Coronary artery (tissue), 2 donors: Measurements from ENCODE around the gene TTC8.
A peak's percentile ranks its signal among the peaks of the same experiment; 100 is the strongest.

ENCODE experiments used
- DNase-seq: peaks from one replicate; pipeline ENCODE4 v3.0.0-alpha.2; 2017; ENCODE audit warnings: low spot score
- H3K27ac ChIP-seq, 2 donors: fragments of 200-600 bp; sonication (generic); one replicate each; pipeline ENCODE4 v1.5.1; 2016 to 2019
- H3K4me3 ChIP-seq: fragments of 200-600 bp; sonication (generic); 2 replicates; pipeline ENCODE4 v1.5.1; 2016; ENCODE audit warnings: mild to moderate bottlenecking, moderate library complexity
- TF ChIP-seq, protein P1 (sequence below): fragments of 200-600 bp; sonication (generic); IDR thresholded peaks from one replicate; pipeline ENCODE4 v1.5.1; 2019; ENCODE audit warnings: antibody characterized with exemption

The TTC8 gene

DNA sequence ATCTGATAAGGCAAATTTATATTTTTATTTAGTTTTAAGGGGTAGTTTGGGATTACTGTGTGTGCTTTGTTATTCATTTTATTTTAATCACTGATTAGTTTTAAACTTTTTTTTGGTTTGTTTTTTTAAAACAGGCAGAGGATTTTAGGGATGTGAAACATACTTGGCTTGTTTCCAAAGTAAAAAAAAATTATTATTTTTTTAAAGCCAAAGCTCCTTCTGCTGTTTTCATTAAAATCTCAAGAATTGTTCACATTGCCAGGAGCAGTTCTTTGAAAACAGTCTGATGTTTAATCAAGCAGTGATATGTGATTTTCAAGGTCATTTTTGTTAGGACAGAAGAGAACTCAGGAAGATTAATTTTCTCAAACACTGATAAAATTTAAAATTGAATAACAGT, 11.2 kb downstream of the TTC8 start:
- DNase-seq = no peak
- TF ChIP-seq, protein P1, sequence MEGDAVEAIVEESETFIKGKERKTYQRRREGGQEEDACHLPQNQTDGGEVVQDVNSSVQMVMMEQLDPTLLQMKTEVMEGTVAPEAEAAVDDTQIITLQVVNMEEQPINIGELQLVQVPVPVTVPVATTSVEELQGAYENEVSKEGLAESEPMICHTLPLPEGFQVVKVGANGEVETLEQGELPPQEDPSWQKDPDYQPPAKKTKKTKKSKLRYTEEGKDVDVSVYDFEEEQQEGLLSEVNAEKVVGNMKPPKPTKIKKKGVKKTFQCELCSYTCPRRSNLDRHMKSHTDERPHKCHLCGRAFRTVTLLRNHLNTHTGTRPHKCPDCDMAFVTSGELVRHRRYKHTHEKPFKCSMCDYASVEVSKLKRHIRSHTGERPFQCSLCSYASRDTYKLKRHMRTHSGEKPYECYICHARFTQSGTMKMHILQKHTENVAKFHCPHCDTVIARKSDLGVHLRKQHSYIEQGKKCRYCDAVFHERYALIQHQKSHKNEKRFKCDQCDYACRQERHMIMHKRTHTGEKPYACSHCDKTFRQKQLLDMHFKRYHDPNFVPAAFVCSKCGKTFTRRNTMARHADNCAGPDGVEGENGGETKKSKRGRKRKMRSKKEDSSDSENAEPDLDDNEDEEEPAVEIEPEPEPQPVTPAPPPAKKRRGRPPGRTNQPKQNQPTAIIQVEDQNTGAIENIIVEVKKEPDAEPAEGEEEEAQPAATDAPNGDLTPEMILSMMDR = no peak
- peak overlapping the region in 1 of 2 donors; percentile 64 for H3K27ac ChIP-seq
- H3K4me3 ChIP-seq = no peak overlapping the region

DNA sequence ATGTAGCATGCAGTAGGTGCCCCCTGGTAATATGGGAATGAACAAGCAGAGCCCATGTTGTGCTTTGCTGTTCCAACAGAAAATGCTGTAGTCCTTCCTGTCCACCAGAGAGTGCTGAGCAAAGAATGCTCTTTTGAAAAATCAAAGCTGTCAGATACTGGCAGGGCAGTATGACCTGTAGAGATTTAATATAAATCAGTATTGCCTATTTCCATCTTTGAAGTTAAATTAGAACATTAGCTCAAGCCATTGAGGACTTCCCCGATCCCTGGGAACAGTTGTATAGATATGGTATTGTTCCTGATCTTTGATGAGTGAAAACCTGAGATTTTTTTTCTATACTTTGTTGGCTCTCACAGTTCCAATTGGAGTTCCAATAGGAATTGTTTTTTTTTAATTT, 13.0 kb downstream of the TTC8 start:
- Histone ChIP-seq H3K27ac (no peak overlapping the region), H3K4me3 (no peak overlapping the region)
- no peak for DNase-seq
- TF ChIP-seq, protein P1 = no peak

DNA sequence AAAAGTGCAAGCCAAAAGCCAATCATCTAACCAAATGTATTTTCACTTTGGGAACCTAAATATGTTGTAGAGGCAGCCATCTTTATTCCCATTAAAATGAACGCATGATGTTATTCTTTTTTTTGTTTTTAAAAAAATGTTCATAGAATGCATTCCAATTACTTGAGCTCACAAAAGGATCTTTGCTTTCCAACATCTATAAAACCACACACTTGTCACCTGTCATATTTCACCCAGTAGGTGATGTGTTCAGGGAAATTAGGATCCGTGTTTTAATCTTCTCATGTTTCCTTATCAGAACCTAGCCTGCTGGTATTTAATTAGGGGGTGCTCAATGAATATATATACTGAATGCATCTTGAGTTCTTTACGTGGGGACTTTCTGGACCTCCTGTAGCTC, 13.6 kb downstream of the TTC8 start:
- TF ChIP-seq, protein P1 = no peak
- no peak for DNase-seq
- no peak overlapping the region for H3K4me3 ChIP-seq
- H3K27ac ChIP-seq = no peak overlapping the region

DNA sequence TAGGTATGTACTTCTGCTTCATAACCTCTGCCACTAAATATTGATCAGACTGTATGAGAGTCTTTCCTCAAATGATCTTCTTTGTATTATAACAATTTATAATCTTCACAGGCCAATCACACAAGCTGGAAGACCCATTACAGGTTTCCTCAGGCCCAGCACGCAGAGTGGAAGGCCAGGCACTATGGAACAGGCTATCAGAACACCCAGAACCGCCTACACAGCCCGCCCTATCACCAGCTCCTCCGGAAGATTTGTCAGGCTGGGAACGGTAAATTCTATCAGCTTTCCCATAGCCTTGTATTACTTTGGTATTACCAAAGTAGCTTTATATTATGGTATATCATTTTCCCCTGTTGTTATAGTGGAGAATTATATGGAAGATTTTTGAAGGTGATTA, 16.5 kb downstream of the TTC8 start:
- H3K4me3 ChIP-seq = no peak overlapping the region
- H3K27ac ChIP-seq = no peak overlapping the region
- DNase-seq = no peak
- TF ChIP-seq, protein P1 = no peak

DNA sequence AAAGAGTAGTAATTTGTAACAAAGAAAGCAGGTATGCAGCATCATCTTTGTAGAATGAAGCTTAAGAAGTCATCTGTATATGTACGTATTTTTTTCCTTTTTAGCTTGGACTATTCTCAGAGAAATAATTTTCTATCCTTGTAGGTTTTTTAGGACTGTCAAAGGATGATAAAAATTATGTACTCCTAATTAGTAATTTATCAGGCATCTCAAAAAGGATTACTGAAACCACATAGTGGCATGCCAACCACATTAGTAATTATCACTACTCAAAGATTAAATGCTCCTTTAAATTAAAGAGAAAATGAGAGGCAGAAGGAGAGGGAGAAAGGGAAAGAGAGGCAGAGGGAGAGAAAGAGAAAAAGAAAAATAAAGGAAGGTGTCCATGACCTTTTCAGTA, 17.3 kb downstream of the TTC8 start:
- no peak overlapping the region for H3K4me3 ChIP-seq
- H3K27ac ChIP-seq = no peak overlapping the region
- no peak for DNase-seq
- TF ChIP-seq, protein P1 = no peak

DNA sequence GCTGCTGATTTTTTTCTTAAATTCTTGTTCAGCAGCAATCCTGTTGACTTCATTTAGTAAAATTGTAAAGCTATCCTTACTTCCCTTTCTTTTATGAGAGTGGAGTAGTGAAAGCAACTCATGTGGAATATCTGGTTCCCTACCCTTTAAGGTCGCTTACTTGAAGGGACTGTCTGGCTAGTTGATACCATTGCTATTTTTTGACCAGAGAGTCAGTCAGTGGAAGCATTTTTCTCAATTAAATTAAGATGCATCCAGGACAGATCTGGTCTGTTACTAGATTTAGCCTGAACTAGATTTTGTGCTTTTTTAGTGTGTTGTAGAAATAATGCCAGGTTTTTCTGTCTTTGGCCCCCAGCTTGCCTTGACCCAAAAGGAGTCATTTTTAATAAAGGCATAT, 18.0 kb downstream of the TTC8 start:
- Histone ChIP-seq H3K27ac (no peak overlapping the region), H3K4me3 (no peak overlapping the region)
- TF ChIP-seq, protein P1 = no peak
- no peak for DNase-seq

DNA sequence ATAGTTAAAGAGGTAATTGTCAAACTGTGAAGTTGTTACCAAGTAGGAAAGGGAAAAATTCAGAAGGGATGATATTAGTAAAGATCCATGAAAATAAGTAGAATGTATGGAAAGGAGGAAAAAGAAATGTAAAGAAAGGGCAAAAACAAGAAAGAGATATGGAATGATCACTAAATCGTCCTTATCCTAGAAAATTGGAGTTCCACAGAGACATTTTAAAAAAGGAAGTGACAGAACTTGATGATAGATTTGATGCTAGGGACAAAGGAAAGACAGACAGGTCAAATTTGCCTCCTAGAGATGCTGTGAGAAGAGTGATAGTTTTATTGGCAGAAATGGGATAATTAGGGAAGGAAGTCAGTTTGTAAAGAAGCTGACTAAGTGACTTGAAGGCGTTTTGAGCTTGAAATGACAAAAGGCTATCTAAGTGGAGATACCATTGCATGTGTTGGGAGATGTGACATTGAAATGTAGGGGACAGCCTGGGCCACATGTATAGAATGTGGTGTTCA, 20.6 kb downstream of the TTC8 start:
- no peak overlapping the region for H3K27ac ChIP-seq
- TF ChIP-seq, protein P1 = no peak
- no peak for DNase-seq
- no peak overlapping the region for H3K4me3 ChIP-seq
